Fibroblast of lung (primary cell): Measurements from ENCODE around the gene AP1S3. TPM values are rescaled to one million over a fixed set of nuclear protein-coding genes. Genes with fewer than 3 reads are reported as not detected.

Experiments used
- DNase-seq, 2 donors: peaks; one replicate each; pipeline versions ENCODE4 v3.0.0 to v3.0.0-alpha.2; 2010; ENCODE audit warnings: low read depth in 2 of 2
- H2AFZ ChIP-seq: 2 replicates; pipeline ENCODE4 v1.5.1; 2012; ENCODE audit warnings: low read length, control low read depth, inconsistent platforms
- H3K27ac ChIP-seq: 2 replicates; pipeline ENCODE4 v1.5.1; 2011; ENCODE audit warnings: low read length, control low read depth; ENCODE audit not compliant: insufficient read depth
- H3K27me3 ChIP-seq: 2 replicates; pipeline ENCODE4 v1.5.1; 2011; ENCODE audit warnings: mild to moderate bottlenecking, low read length; ENCODE audit not compliant: control insufficient read depth, insufficient read depth
- H3K36me3 ChIP-seq: 2 replicates; pipeline ENCODE4 v1.5.1; 2011; ENCODE audit warnings: low read length; ENCODE audit not compliant: control insufficient read depth, insufficient read depth
- H3K4me1 ChIP-seq: 2 replicates; pipeline ENCODE4 v1.5.1; 2011; ENCODE audit warnings: low read length; ENCODE audit not compliant: control insufficient read depth, insufficient read depth; ENCODE audit errors: extremely low read depth
- H3K4me2 ChIP-seq: 2 replicates; pipeline ENCODE4 v1.5.1; 2011; ENCODE audit warnings: low read length, control low read depth; ENCODE audit not compliant: insufficient read depth; ENCODE audit errors: extremely low read depth
- H3K4me3 ChIP-seq, 4 experiments: fragments of 200-600 bp in 1 of 4; sonication (generic) in 1 of 4; replicated peaks in 1 of 4; 2 replicates each; pipeline ENCODE4 v1.5.1; 2011 to 2016; ENCODE audit warnings: low read length in 4 of 4, low read depth in 3 of 4, mild to moderate bottlenecking in 3 of 4, control low read depth in 2 of 4, inconsistent platforms in 1 of 4, mixed read lengths in 1 of 4; ENCODE audit not compliant: insufficient read depth in 1 of 4; ENCODE audit errors: control extremely low read depth in 1 of 4
- H3K79me2 ChIP-seq: 2 replicates; pipeline ENCODE4 v1.5.1; 2012; ENCODE audit warnings: mild to moderate bottlenecking, low read length, inconsistent platforms; ENCODE audit not compliant: control insufficient read depth, insufficient read depth
- H3K9ac ChIP-seq: 2 replicates; pipeline ENCODE4 v1.5.1; 2011; ENCODE audit warnings: mild to moderate bottlenecking, low read length, control low read depth; ENCODE audit not compliant: insufficient read depth
- H3K9me3 ChIP-seq: 2 replicates; pipeline ENCODE4 v1.5.1; 2012; ENCODE audit warnings: low read depth, low read length; ENCODE audit not compliant: control insufficient read depth, insufficient read depth
- H4K20me1 ChIP-seq: 2 replicates; pipeline ENCODE4 v1.5.1; 2011; ENCODE audit warnings: low read length; ENCODE audit not compliant: control insufficient read depth, insufficient read depth; ENCODE audit errors: extremely low read depth
- CTCF ChIP-seq, 2 donors: IDR thresholded peaks in 1 of 2; conservative IDR thresholded peaks in 1 of 2; 1 replicate in 1 of 2; 2 replicates in 1 of 2; pipeline ENCODE4 v1.5.1; 2011 to 2012; ENCODE audit warnings: low read length in 2 of 2, control low read depth in 1 of 2, inconsistent platforms in 1 of 2, low read depth in 1 of 2, mild to moderate bottlenecking in 1 of 2
- EZH2 ChIP-seq: IDR thresholded peaks from 2 replicates; pipeline ENCODE4 v1.5.1; 2012; ENCODE audit warnings: low read length, control low read depth, mild to moderate bottlenecking; ENCODE audit errors: missing control alignments
- polyA plus RNA-seq, 2 donors: library from polyadenylated mRNA; depleted of rRNA in 1 of 2; stranded (reverse) in 1 of 2; unstranded in 1 of 2; fragments of >200 nt; gene quantifications; 2 replicates each; pipeline ENCODE4 v1.2.1, GENCODE V29; 2011 to 2012; ENCODE audit warnings: missing spikeins in 1 of 2
- total RNA-seq: library from RNA; depleted of rRNA; stranded (reverse); fragments of >200 nt; gene quantifications from 2 replicates; pipeline ENCODE4 v1.2.1, GENCODE V29; 2014

AP1S3 gene
- total and polyA plus RNA-seq, 2 donors (not counting 1 experiment from before 2014, with no cell fraction given) = 2.9 to 3.3 TPM

- Histone ChIP-seq H3K4me2 (no peak overlapping the region), H3K79me2 (no peaks in the 10 kb centered on the region), H3K36me3 (no peaks in the 10 kb centered on the region), H3K4me3 (no peak overlapping the region), H3K27ac (no peak overlapping the region), H3K9me3 (no peaks in the 10 kb centered on the region), H3K27me3 (no peaks in the 10 kb centered on the region), H2AFZ (no peak overlapping the region), H3K9ac (no peak overlapping the region), H3K4me1 (no peaks in the 10 kb centered on the region), H4K20me1 (no peaks in the 10 kb centered on the region)
- TF ChIP-seq CTCF (conservative IDR thresholded peaks at IDR 0.05 in 1 of 2, IDR thresholded peaks at IDR 0.05 in 1 of 2; ENCODE audit: low read depth in 1 of 2, low read length in 2 of 2) (no peak), EZH2 (no peak)
- DNase-seq = no peak
These were observed 15.0 kb upstream of the AP1S3 start for GRCh38 chr2:223852281-223852795.

DNA sequence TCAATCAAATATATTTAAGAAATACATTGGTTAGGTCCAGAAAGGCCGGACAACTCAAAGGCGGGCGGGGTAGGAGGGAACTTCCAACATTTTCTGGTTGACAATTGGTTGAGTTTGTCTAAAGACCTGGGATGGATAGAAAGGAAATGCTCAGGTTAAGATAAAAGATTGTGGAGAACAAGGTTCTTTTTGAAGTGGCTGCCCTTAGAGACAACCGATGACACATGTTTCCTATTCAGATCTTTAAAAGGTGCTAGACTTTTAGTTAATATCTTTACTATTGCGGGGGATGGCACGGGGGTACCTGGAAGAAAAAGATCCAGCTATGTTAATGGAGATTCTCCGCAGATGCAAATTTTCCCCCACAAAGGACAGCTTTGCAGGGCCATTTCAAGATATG is 10.0 kb upstream of the AP1S3 start:
- Histone ChIP-seq H4K20me1 (no peaks in the 10 kb centered on the region), H3K4me2 (no peak overlapping the region), H3K4me1 (no peaks in the 10 kb centered on the region), H3K27ac (no peak overlapping the region), H2AFZ (no peak overlapping the region), H3K27me3 (no peaks in the 10 kb centered on the region), H3K79me2 (no peaks in the 10 kb centered on the region), H3K36me3 (no peaks in the 10 kb centered on the region), H3K4me3 (no peak overlapping the region), H3K9ac (no peak overlapping the region), H3K9me3 (no peaks in the 10 kb centered on the region)
- TF ChIP-seq CTCF (conservative IDR thresholded peaks at IDR 0.05 in 1 of 2, IDR thresholded peaks at IDR 0.05 in 1 of 2; ENCODE audit: low read depth in 1 of 2, low read length in 2 of 2) (no peak), EZH2 (no peak)
- DNase-seq = no peak

DNA sequence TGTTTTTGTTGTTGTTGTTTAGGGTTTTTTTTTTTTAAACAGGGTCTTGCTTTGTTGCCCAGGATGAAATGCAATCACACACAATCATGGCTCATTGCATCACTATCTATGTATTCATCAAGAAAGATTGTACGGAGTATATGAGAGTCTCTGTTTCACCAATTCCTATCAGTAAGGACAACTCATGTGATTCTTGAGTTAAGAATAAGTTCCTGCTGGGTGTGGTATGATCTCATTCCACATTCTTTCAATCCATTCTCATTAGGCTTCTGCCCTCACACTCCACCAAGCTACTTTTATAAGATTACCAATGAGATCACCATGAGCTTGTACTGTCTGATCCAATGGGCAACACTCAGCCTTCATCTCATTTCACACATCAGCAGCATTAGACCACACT is 9.1 kb upstream of the AP1S3 start:
- no peak for TF ChIP-seq EZH2
- TF ChIP-seq CTCF (conservative IDR thresholded peaks at IDR 0.05 in 1 of 2, IDR thresholded peaks at IDR 0.05 in 1 of 2; ENCODE audit: low read depth in 1 of 2, low read length in 2 of 2) = no peak

More for the DNA sequence above, 9.1 kb upstream of the AP1S3 start:
- no peaks in the 10 kb centered on the region for H3K27me3 ChIP-seq
- no peaks in the 10 kb centered on the region for H3K79me2 ChIP-seq
- no peak overlapping the region for H3K9ac ChIP-seq
- peak overlapping the region; percentile 28 for H3K27ac ChIP-seq
- H3K4me3 ChIP-seq = no peak overlapping the region
- no peak overlapping the region for H3K4me2 ChIP-seq
- no peaks in the 10 kb centered on the region for H3K9me3 ChIP-seq
- H4K20me1 ChIP-seq = no peaks in the 10 kb centered on the region
- H3K36me3 ChIP-seq = no peaks in the 10 kb centered on the region
- peak; percentile 72 to 93 for DNase-seq
- H2AFZ ChIP-seq = no peak overlapping the region
- H3K4me1 ChIP-seq = no peaks in the 10 kb centered on the region
